ENCODE results near the gene DDX39B.

DDX39B gene

GRCh38 chr6:31529329-31530150, 12.3 kb downstream of the DDX39B start:
- Histone ChIP-seq H3K4me3 (ENCODE audit: low read depth, low read length) (no peak overlapping the region), H3K36me3 (peaks cover 52% of the 10 kb centered on the region), H3K27ac (peak overlapping the region; percentile 44), H3K9me3 (ENCODE audit: severe bottlenecking) (no peaks in the 10 kb centered on the region), H3K27me3 (ENCODE audit: insufficient read depth, low read depth, severe bottlenecking) (no peaks in the 10 kb centered on the region)
- no peak for TF ChIP-seq CTCF (IDR thresholded peaks at IDR 0.05; ENCODE audit: low read depth, low read length)
- peak; percentile 36 for DNase-seq

- no peak for DNase-seq
- peaks cover 46% of the 10 kb centered on the region for H3K36me3 ChIP-seq
- H3K9me3 ChIP-seq (ENCODE audit: severe bottlenecking), result no peaks in the 10 kb centered on the region
- H3K27ac ChIP-seq, result peak within 1 kb of the TSS; percentile 44
- no peak for TF ChIP-seq CTCF (IDR thresholded peaks at IDR 0.05; ENCODE audit: low read depth, low read length)
- H3K4me3 ChIP-seq (ENCODE audit: low read depth, low read length), result no peak within 1 kb of the TSS
- no peaks in the 10 kb centered on the region for H3K27me3 ChIP-seq (ENCODE audit: insufficient read depth, low read depth, severe bottlenecking)
Measured at GRCh38 chr6:31528821-31529328, 12.9 kb downstream of the DDX39B start, which contains the start of gene MCCD1. Gene MCCD1 (plus strand): TSS chr6:31528962. CDS start chr6:31529015, 53 bp downstream.

GRCh38 chr6:31528307-31528777, 13.5 kb downstream of the DDX39B start:
- DNase-seq, result no peak
- H3K9me3 ChIP-seq (ENCODE audit: severe bottlenecking), result no peaks in the 10 kb centered on the region
- H3K27ac ChIP-seq, result no peak overlapping the region
- peaks cover 40% of the 10 kb centered on the region for H3K36me3 ChIP-seq
- H3K27me3 ChIP-seq (ENCODE audit: insufficient read depth, low read depth, severe bottlenecking), result no peaks in the 10 kb centered on the region
- H3K4me3 ChIP-seq (ENCODE audit: low read depth, low read length), result no peak overlapping the region
- TF ChIP-seq CTCF (IDR thresholded peaks at IDR 0.05; ENCODE audit: low read depth, low read length), result no peak

- H3K27ac ChIP-seq, result no peak overlapping the region
- TF ChIP-seq CTCF (IDR thresholded peaks at IDR 0.05; ENCODE audit: low read depth, low read length), result no peak
Measured at GRCh38 chr6:31525932-31526591, 15.7 kb downstream of the DDX39B start.

GRCh38 chr6:31525553-31525931, 16.3 kb downstream of the DDX39B start:
- Histone ChIP-seq H3K27ac (no peak overlapping the region), H3K4me3 (ENCODE audit: low read depth, low read length) (no peak overlapping the region), H3K36me3 (peaks cover 12% of the 10 kb centered on the region), H3K9me3 (ENCODE audit: severe bottlenecking) (no peaks in the 10 kb centered on the region), H3K27me3 (ENCODE audit: insufficient read depth, low read depth, severe bottlenecking) (no peaks in the 10 kb centered on the region)
- peak; percentile 6 for DNase-seq
- TF ChIP-seq CTCF (IDR thresholded peaks at IDR 0.05; ENCODE audit: low read depth, low read length), result no peak

More at GRCh38 chr6:31525932-31526591, 15.7 kb downstream of the DDX39B start:
- Histone ChIP-seq H3K9me3 (ENCODE audit: severe bottlenecking) (no peaks in the 10 kb centered on the region), H3K4me3 (ENCODE audit: low read depth, low read length) (no peak overlapping the region), H3K36me3 (peaks cover 18% of the 10 kb centered on the region), H3K27me3 (ENCODE audit: insufficient read depth, low read depth, severe bottlenecking) (no peaks in the 10 kb centered on the region)
- DNase-seq, result no peak

Measured in WERI-Rb-1 (cell line).